DOHH2 (cell line): ENCODE measurements around the gene FAM76A.

ENCODE experiments used
- EZH2phosphoT487 ChIP-seq: fragments of 200-600 bp; sonication (generic); IDR thresholded peaks from 2 replicates; pipeline ENCODE4 v1.6.1; 2017; ENCODE audit warnings: borderline replicate concordance, mild to moderate bottlenecking, antibody characterized with exemption, low read length, moderate library complexity, mixed read lengths
- TF ChIP-seq, protein P1 (sequence below): fragments of 200-600 bp; sonication (generic); IDR thresholded peaks from one replicate; pipeline ENCODE4 v1.5.1; 2014; ENCODE audit warnings: antibody characterized with exemption, mild to moderate bottlenecking, low read depth, low read length; ENCODE audit not compliant: poor library complexity, severe bottlenecking

DNA sequence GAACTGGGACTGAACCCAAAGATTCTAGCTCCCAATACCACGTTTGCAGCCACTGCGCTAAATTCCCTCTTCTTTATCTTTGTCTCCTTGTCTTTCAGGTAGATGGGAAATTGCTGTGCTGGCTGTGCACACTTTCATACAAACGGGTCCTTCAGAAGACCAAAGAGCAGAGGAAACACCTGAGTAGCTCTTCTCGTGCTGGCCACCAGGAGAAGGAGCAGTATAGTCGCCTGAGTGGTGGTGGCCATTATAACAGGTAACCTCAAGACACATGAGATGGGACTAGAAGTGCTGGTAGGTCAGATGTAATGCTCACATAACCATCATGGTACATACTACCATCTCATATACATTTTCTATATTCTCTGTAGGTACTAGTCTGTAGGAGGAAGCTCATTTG is 18.8 kb downstream of the FAM76A start:
- TF ChIP-seq, protein P1, sequence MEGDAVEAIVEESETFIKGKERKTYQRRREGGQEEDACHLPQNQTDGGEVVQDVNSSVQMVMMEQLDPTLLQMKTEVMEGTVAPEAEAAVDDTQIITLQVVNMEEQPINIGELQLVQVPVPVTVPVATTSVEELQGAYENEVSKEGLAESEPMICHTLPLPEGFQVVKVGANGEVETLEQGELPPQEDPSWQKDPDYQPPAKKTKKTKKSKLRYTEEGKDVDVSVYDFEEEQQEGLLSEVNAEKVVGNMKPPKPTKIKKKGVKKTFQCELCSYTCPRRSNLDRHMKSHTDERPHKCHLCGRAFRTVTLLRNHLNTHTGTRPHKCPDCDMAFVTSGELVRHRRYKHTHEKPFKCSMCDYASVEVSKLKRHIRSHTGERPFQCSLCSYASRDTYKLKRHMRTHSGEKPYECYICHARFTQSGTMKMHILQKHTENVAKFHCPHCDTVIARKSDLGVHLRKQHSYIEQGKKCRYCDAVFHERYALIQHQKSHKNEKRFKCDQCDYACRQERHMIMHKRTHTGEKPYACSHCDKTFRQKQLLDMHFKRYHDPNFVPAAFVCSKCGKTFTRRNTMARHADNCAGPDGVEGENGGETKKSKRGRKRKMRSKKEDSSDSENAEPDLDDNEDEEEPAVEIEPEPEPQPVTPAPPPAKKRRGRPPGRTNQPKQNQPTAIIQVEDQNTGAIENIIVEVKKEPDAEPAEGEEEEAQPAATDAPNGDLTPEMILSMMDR = no peak
- TF ChIP-seq EZH2phosphoT487 = no peak
